Parathyroid adenoma (tissue), 2 donors: ENCODE results near the gene ADARB2.

Experiments used
- H2AFZ ChIP-seq: fragments of 300-600 bp; sonication (generic); one replicate; pipeline ENCODE4 v1.7.0; 2017; ENCODE audit warnings: antibody characterized with exemption, mild to moderate bottlenecking
- H3K27ac ChIP-seq: fragments of 300-600 bp; sonication (generic); one replicate; pipeline ENCODE4 v1.7.0; 2017
- H3K27me3 ChIP-seq: fragments of 300-600 bp; sonication (generic); one replicate; pipeline ENCODE4 v1.7.0; 2017; ENCODE audit warnings: low read length; ENCODE audit not compliant: control insufficient read depth, insufficient read depth
- H3K36me3 ChIP-seq: fragments of 300-600 bp; sonication (generic); one replicate; pipeline ENCODE4 v1.7.0; 2017; ENCODE audit warnings: low read length; ENCODE audit not compliant: control insufficient read depth, insufficient read depth
- H3K4me1 ChIP-seq: fragments of 300-600 bp; sonication (generic); one replicate; pipeline ENCODE4 v1.7.0; 2017; ENCODE audit warnings: control low read depth
- H3K4me2 ChIP-seq: fragments of 300-600 bp; sonication (generic); one replicate; pipeline ENCODE4 v1.7.0; 2017; ENCODE audit warnings: low read length
- H3K4me3 ChIP-seq: fragments of 300-600 bp; sonication (generic); one replicate; pipeline ENCODE4 v1.7.0; 2017; ENCODE audit warnings: low read depth, low read length
- H3K79me2 ChIP-seq: fragments of 300-600 bp; sonication (generic); one replicate; pipeline ENCODE4 v1.7.0; 2017; ENCODE audit warnings: control low read depth
- H3K9ac ChIP-seq: fragments of 300-600 bp; sonication (generic); one replicate; pipeline ENCODE4 v1.7.0; 2017; ENCODE audit warnings: mild to moderate bottlenecking
- H3K9me3 ChIP-seq: fragments of 300-600 bp; sonication (generic); one replicate; pipeline ENCODE4 v1.7.0; 2017; ENCODE audit warnings: low read length; ENCODE audit not compliant: control insufficient read depth
- CTCF ChIP-seq: fragments of 300-600 bp; sonication (generic); IDR thresholded peaks from one replicate; pipeline ENCODE4 v1.7.0; 2017; ENCODE audit warnings: antibody characterized with exemption, mild to moderate bottlenecking
- donor health status: primary hyperparathyroidism.

ADARB2 gene

GRCh38 chr10:1449572-1450205, 287.6 kb downstream of the ADARB2 start:
- Histone ChIP-seq H3K27me3 (no peaks in the 10 kb centered on the region), H3K4me2 (no peak overlapping the region), H3K4me1 (no peaks in the 10 kb centered on the region), H3K27ac (no peak overlapping the region), H2AFZ (no peak overlapping the region), H3K4me3 (no peak overlapping the region), H3K9me3 (no peaks in the 10 kb centered on the region), H3K79me2 (no peaks in the 10 kb centered on the region), H3K36me3 (no peaks in the 10 kb centered on the region), H3K9ac (no peak overlapping the region)
- TF ChIP-seq CTCF: no peak

- H3K4me2 ChIP-seq: no peak overlapping the region
- no peaks in the 10 kb centered on the region for H3K9me3 ChIP-seq
- H2AFZ ChIP-seq: no peak overlapping the region
- H3K4me3 ChIP-seq: no peak overlapping the region
- no peaks in the 10 kb centered on the region for H3K79me2 ChIP-seq
- no peak for TF ChIP-seq CTCF
- no peaks in the 10 kb centered on the region for H3K4me1 ChIP-seq
- H3K9ac ChIP-seq: no peak overlapping the region
- no peak overlapping the region for H3K27ac ChIP-seq
- H3K36me3 ChIP-seq: no peaks in the 10 kb centered on the region
- no peaks in the 10 kb centered on the region for H3K27me3 ChIP-seq
Measured at GRCh38 chr10:1449021-1449420, 288.3 kb downstream of the ADARB2 start.

GRCh38 chr10:1448252-1448930, 288.9 kb downstream of the ADARB2 start:
- H2AFZ ChIP-seq: no peak overlapping the region
- H3K36me3 ChIP-seq: no peaks in the 10 kb centered on the region
- no peaks in the 10 kb centered on the region for H3K4me1 ChIP-seq
- no peaks in the 10 kb centered on the region for H3K27me3 ChIP-seq
- H3K27ac ChIP-seq: no peak overlapping the region
- no peak overlapping the region for H3K4me3 ChIP-seq
- no peak for TF ChIP-seq CTCF
- no peaks in the 10 kb centered on the region for H3K79me2 ChIP-seq
- H3K9me3 ChIP-seq: no peaks in the 10 kb centered on the region
- no peak overlapping the region for H3K9ac ChIP-seq
- H3K4me2 ChIP-seq: no peak overlapping the region

- TF ChIP-seq CTCF: no peak
- Histone ChIP-seq H2AFZ (no peak overlapping the region), H3K36me3 (no peaks in the 10 kb centered on the region), H3K27me3 (no peaks in the 10 kb centered on the region), H3K27ac (no peak overlapping the region), H3K9me3 (no peaks in the 10 kb centered on the region), H3K9ac (no peak overlapping the region), H3K4me3 (no peak overlapping the region), H3K4me2 (no peak overlapping the region), H3K4me1 (no peaks in the 10 kb centered on the region), H3K79me2 (no peaks in the 10 kb centered on the region)
Measured at GRCh38 chr10:1444826-1445225, 292.5 kb downstream of the ADARB2 start.

- TF ChIP-seq CTCF: no peak
Measured at GRCh38 chr10:1440897-1441296, 296.4 kb downstream of the ADARB2 start.

More at GRCh38 chr10:1440897-1441296, 296.4 kb downstream of the ADARB2 start:
- Histone ChIP-seq H3K4me3 (no peak overlapping the region), H3K79me2 (no peaks in the 10 kb centered on the region), H3K4me2 (no peak overlapping the region), H2AFZ (no peak overlapping the region), H3K9ac (no peak overlapping the region), H3K27ac (no peak overlapping the region), H3K9me3 (no peaks in the 10 kb centered on the region), H3K4me1 (no peaks in the 10 kb centered on the region), H3K36me3 (no peaks in the 10 kb centered on the region), H3K27me3 (no peaks in the 10 kb centered on the region)
